ENCODE data around the gene ERF. TPM values are rescaled to one million over a fixed set of nuclear protein-coding genes. Genes with fewer than 3 reads are reported as not detected.

ERF gene
- total and polyA plus RNA-seq, 2 of the 8 experiments (the other 6 are each of a cell fraction or from before 2014, with no cell fraction given) = 43.7 to 62.7 TPM

GRCh38 chr19:42253245-42254088, 1.5 kb downstream of the ERF start (continued):
- TF ChIP-seq, protein P1, sequence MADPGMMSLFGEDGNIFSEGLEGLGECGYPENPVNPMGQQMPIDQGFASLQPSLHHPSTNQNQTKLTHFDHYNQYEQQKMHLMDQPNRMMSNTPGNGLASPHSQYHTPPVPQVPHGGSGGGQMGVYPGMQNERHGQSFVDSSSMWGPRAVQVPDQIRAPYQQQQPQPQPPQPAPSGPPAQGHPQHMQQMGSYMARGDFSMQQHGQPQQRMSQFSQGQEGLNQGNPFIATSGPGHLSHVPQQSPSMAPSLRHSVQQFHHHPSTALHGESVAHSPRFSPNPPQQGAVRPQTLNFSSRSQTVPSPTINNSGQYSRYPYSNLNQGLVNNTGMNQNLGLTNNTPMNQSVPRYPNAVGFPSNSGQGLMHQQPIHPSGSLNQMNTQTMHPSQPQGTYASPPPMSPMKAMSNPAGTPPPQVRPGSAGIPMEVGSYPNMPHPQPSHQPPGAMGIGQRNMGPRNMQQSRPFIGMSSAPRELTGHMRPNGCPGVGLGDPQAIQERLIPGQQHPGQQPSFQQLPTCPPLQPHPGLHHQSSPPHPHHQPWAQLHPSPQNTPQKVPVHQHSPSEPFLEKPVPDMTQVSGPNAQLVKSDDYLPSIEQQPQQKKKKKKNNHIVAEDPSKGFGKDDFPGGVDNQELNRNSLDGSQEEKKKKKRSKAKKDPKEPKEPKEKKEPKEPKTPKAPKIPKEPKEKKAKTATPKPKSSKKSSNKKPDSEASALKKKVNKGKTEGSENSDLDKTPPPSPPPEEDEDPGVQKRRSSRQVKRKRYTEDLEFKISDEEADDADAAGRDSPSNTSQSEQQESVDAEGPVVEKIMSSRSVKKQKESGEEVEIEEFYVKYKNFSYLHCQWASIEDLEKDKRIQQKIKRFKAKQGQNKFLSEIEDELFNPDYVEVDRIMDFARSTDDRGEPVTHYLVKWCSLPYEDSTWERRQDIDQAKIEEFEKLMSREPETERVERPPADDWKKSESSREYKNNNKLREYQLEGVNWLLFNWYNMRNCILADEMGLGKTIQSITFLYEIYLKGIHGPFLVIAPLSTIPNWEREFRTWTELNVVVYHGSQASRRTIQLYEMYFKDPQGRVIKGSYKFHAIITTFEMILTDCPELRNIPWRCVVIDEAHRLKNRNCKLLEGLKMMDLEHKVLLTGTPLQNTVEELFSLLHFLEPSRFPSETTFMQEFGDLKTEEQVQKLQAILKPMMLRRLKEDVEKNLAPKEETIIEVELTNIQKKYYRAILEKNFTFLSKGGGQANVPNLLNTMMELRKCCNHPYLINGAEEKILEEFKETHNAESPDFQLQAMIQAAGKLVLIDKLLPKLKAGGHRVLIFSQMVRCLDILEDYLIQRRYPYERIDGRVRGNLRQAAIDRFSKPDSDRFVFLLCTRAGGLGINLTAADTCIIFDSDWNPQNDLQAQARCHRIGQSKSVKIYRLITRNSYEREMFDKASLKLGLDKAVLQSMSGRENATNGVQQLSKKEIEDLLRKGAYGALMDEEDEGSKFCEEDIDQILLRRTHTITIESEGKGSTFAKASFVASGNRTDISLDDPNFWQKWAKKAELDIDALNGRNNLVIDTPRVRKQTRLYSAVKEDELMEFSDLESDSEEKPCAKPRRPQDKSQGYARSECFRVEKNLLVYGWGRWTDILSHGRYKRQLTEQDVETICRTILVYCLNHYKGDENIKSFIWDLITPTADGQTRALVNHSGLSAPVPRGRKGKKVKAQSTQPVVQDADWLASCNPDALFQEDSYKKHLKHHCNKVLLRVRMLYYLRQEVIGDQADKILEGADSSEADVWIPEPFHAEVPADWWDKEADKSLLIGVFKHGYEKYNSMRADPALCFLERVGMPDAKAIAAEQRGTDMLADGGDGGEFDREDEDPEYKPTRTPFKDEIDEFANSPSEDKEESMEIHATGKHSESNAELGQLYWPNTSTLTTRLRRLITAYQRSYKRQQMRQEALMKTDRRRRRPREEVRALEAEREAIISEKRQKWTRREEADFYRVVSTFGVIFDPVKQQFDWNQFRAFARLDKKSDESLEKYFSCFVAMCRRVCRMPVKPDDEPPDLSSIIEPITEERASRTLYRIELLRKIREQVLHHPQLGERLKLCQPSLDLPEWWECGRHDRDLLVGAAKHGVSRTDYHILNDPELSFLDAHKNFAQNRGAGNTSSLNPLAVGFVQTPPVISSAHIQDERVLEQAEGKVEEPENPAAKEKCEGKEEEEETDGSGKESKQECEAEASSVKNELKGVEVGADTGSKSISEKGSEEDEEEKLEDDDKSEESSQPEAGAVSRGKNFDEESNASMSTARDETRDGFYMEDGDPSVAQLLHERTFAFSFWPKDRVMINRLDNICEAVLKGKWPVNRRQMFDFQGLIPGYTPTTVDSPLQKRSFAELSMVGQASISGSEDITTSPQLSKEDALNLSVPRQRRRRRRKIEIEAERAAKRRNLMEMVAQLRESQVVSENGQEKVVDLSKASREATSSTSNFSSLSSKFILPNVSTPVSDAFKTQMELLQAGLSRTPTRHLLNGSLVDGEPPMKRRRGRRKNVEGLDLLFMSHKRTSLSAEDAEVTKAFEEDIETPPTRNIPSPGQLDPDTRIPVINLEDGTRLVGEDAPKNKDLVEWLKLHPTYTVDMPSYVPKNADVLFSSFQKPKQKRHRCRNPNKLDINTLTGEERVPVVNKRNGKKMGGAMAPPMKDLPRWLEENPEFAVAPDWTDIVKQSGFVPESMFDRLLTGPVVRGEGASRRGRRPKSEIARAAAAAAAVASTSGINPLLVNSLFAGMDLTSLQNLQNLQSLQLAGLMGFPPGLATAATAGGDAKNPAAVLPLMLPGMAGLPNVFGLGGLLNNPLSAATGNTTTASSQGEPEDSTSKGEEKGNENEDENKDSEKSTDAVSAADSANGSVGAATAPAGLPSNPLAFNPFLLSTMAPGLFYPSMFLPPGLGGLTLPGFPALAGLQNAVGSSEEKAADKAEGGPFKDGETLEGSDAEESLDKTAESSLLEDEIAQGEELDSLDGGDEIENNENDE (IDR thresholded peaks at IDR 0.05; ENCODE audit: insufficient replicate concordance, low read length) = no peak
- 0 out of 4 replicates have a peak, but pooled peaks of 1 of the 2 experiments have one; percentile 32 for TF ChIP-seq SIN3A (conservative IDR thresholded peaks at IDR 0.05 in 1 of 2, IDR thresholded peaks at IDR 0.05 in 1 of 2; ENCODE audit: low read depth in 1 of 2, low read length in 2 of 2)
- no peak for TF ChIP-seq TEAD4 (IDR thresholded peaks at IDR 0.05; ENCODE audit: low read depth, low read length)
- TF ChIP-seq CTCF (IDR thresholded peaks at IDR 0.05; ENCODE audit: control extremely low read depth in 1 of 3, insufficient read depth in 1 of 3, low read depth in 1 of 3, low read length in 3 of 3) = no peak
- TF ChIP-seq CREB1 (IDR thresholded peaks at IDR 0.05) = no peak
- TF ChIP-seq, protein P2, sequence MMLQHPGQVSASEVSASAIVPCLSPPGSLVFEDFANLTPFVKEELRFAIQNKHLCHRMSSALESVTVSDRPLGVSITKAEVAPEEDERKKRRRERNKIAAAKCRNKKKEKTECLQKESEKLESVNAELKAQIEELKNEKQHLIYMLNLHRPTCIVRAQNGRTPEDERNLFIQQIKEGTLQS (IDR thresholded peaks at IDR 0.05; ENCODE audit: insufficient read depth, low read depth, low read length) = no peak
